Smooth muscle cell (in vitro differentiated cells): ENCODE measurements around the gene AKR1B15. TPM values are rescaled to one million over a fixed set of nuclear protein-coding genes. Genes with fewer than 3 reads are reported as not detected.
"Not testable (repeated sequence)": the region's sequence is repeated elsewhere in the genome, so short reads cannot be mapped to it uniquely, and the experiment has no call there.

ENCODE experiments used
- DNase-seq: peaks from one replicate; lab custom pipeline; 2025; ENCODE audit not compliant: unreplicated experiment; lab: John Stamatoyannopoulos, UW
- H2AFZ ChIP-seq: fragments of 200-600 bp; sonication (generic); 2 replicates; pipeline ENCODE4 v1.6.0; 2016; ENCODE audit warnings: antibody characterized with exemption, low read depth, mild to moderate bottlenecking
- H3F3A ChIP-seq: fragments of 200-600 bp; sonication (generic); 2 replicates; pipeline ENCODE4 v1.6.0; 2017; ENCODE audit warnings: antibody characterized with exemption, low read depth
- H3K27ac ChIP-seq: fragments of 200-600 bp; sonication (generic); 2 replicates; pipeline ENCODE4 v1.5.1; 2016; ENCODE audit warnings: low read depth, mild to moderate bottlenecking
- H3K27me3 ChIP-seq: fragments of 200-600 bp; sonication (generic); 2 replicates; pipeline ENCODE4 v1.6.1; 2016; ENCODE audit warnings: low read depth, mild to moderate bottlenecking
- H3K36me3 ChIP-seq: fragments of 200-600 bp; sonication (generic); 2 replicates; pipeline ENCODE4 v1.5.1; 2016; ENCODE audit warnings: low read depth
- H3K4me1 ChIP-seq: fragments of 200-600 bp; sonication (generic); 2 replicates; pipeline ENCODE4 v1.5.1; 2016; ENCODE audit warnings: low read depth
- H3K4me2 ChIP-seq: fragments of 200-600 bp; sonication (generic); 2 replicates; pipeline ENCODE4 v1.6.0; 2016; ENCODE audit warnings: mild to moderate bottlenecking
- H3K4me3 ChIP-seq: fragments of 200-600 bp; sonication (generic); 2 replicates; pipeline ENCODE4 v1.5.1; 2016; ENCODE audit warnings: mild to moderate bottlenecking
- H3K79me2 ChIP-seq: fragments of 200-600 bp; sonication (generic); 2 replicates; pipeline ENCODE4 v1.6.0; 2016; ENCODE audit warnings: low read depth, mild to moderate bottlenecking
- H3K9ac ChIP-seq: fragments of 200-600 bp; sonication (generic); 2 replicates; pipeline ENCODE4 v1.6.0; 2016; ENCODE audit warnings: low read depth
- H3K9me3 ChIP-seq: fragments of 200-600 bp; sonication (generic); replicated peaks from 2 replicates; pipeline ENCODE4 v1.5.1; 2016; ENCODE audit warnings: low read depth
- H4K20me1 ChIP-seq: fragments of 200-600 bp; sonication (generic); 2 replicates; pipeline ENCODE4 v1.6.0; 2016; ENCODE audit warnings: low read depth
- CTCF ChIP-seq: fragments of 200-600 bp; sonication (generic); IDR thresholded peaks from 2 replicates; pipeline ENCODE4 v1.5.1; 2017; ENCODE audit warnings: borderline replicate concordance, mild to moderate bottlenecking, antibody characterized with exemption; ENCODE audit not compliant: insufficient read depth, poor library complexity, severe bottlenecking
- WGBS: methylation state at CpG from one replicate; pipeline ENCODE4 v1.1.7; 2016; ENCODE audit warnings: low lambda C conversion rate; 5-methylcytosine and 5-hydroxymethylcytosine counted together
- polyA plus RNA-seq: library from polyadenylated mRNA; unstranded; fragments of >200 nt; fragmentation: Nextera tagmentation; extraction: Ambion mirVana; gene quantifications from 2 replicates; pipeline ENCODE4 v1.2.1, GENCODE V29; 2016
- total RNA-seq: library from RNA; depleted of rRNA; stranded (reverse); fragments of >200 nt; gene quantifications from 2 replicates; pipeline ENCODE4 v1.2.3, GENCODE V29; 2014

AKR1B15 gene
- total and polyA plus RNA-seq, 2 experiments from 2014 or later = 0.43 to 0.81 TPM

- no peak for DNase-seq
- Histone ChIP-seq H3K9ac (no peak overlapping the region), H3K36me3 (no peaks in the 10 kb centered on the region), H3F3A (no peaks in the 10 kb centered on the region), H2AFZ (no peak overlapping the region), H3K4me1 (no peaks in the 10 kb centered on the region), H3K79me2 (no peaks in the 10 kb centered on the region), H3K4me2 (no peak overlapping the region), H3K27ac (peak overlapping the region; percentile 36), H3K27me3 (no peaks in the 10 kb centered on the region), H4K20me1 (no peaks in the 10 kb centered on the region), H3K9me3 (no peaks in the 10 kb centered on the region), H3K4me3 (no peak overlapping the region)
- 76% methylated on average over 6 of the region's 6 CpGs for whole genome bisulfite sequencing
- TF ChIP-seq CTCF = no peak
Measured at GRCh38 chr7:134562136-134562535, 13.2 kb downstream of the AKR1B15 start.

GRCh38 chr7:134563398-134563749, 14.5 kb downstream of the AKR1B15 start:
- not testable (repeated sequence) for H3K9me3 ChIP-seq, H3K4me3 ChIP-seq, H2AFZ ChIP-seq, H3K9ac ChIP-seq, H3K79me2 ChIP-seq, H4K20me1 ChIP-seq, H3K27me3 ChIP-seq, H3F3A ChIP-seq, DNase-seq, H3K27ac ChIP-seq, H3K36me3 ChIP-seq, H3K4me1 ChIP-seq, H3K4me2 ChIP-seq
- WGBS = 91% methylated on average over 2 of the region's 2 CpGs

GRCh38 chr7:134565643-134566136, 16.8 kb downstream of the AKR1B15 start:
- Histone ChIP-seq H3K27ac (no peak overlapping the region), H3K4me3 (no peak overlapping the region), H3K9me3 (no peaks in the 10 kb centered on the region), H4K20me1 (no peaks in the 10 kb centered on the region), H3K9ac (no peak overlapping the region), H3K27me3 (no peaks in the 10 kb centered on the region), H3K4me2 (no peak overlapping the region), H3K79me2 (no peaks in the 10 kb centered on the region), H3K36me3 (no peaks in the 10 kb centered on the region), H3K4me1 (no peaks in the 10 kb centered on the region), H3F3A (no peaks in the 10 kb centered on the region), H2AFZ (no peak overlapping the region)
- WGBS = 62% methylated on average over 2 of the region's 2 CpGs
- DNase-seq = no peak
- no peak for TF ChIP-seq CTCF

- Histone ChIP-seq H3K36me3 (no peaks in the 10 kb centered on the region), H3K9ac (no peak overlapping the region), H3K4me1 (no peaks in the 10 kb centered on the region), H2AFZ (no peak overlapping the region), H4K20me1 (no peaks in the 10 kb centered on the region), H3K4me2 (no peak overlapping the region), H3K4me3 (no peak overlapping the region), H3F3A (no peaks in the 10 kb centered on the region), H3K9me3 (no peaks in the 10 kb centered on the region), H3K79me2 (no peaks in the 10 kb centered on the region), H3K27me3 (no peaks in the 10 kb centered on the region), H3K27ac (peak overlapping the region; percentile 3)
- no peak for DNase-seq
- no peak for TF ChIP-seq CTCF
- 57% methylated on average over 3 of the region's 3 CpGs for WGBS
Measured at GRCh38 chr7:134567368-134567767, 18.5 kb downstream of the AKR1B15 start.

GRCh38 chr7:134569962-134570361, 21.1 kb downstream of the AKR1B15 start:
- not testable (repeated sequence) for DNase-seq, H3K9me3 ChIP-seq, H3K4me3 ChIP-seq, H3K36me3 ChIP-seq, H3K4me1 ChIP-seq, H3K9ac ChIP-seq, H3K27me3 ChIP-seq, H3K4me2 ChIP-seq, H3K79me2 ChIP-seq, H4K20me1 ChIP-seq, H3K27ac ChIP-seq, H2AFZ ChIP-seq, H3F3A ChIP-seq
- 86% methylated on average over 9 of the region's 9 CpGs for WGBS
